Astrocyte of the hippocampus (primary cell): ENCODE measurements around the gene CREB3L2.
A peak's percentile ranks its signal among the peaks of the same experiment; 100 is the strongest.

ENCODE experiments used
- DNase-seq: peaks from one replicate; pipeline ENCODE4 v3.0.0; 2011; ENCODE audit warnings: low read depth, low spot score

The CREB3L2 gene

GRCh38 chr7:137875746-137876145 is 126.1 kb downstream of the CREB3L2 start:
- DNase-seq = no peak

DNA sequence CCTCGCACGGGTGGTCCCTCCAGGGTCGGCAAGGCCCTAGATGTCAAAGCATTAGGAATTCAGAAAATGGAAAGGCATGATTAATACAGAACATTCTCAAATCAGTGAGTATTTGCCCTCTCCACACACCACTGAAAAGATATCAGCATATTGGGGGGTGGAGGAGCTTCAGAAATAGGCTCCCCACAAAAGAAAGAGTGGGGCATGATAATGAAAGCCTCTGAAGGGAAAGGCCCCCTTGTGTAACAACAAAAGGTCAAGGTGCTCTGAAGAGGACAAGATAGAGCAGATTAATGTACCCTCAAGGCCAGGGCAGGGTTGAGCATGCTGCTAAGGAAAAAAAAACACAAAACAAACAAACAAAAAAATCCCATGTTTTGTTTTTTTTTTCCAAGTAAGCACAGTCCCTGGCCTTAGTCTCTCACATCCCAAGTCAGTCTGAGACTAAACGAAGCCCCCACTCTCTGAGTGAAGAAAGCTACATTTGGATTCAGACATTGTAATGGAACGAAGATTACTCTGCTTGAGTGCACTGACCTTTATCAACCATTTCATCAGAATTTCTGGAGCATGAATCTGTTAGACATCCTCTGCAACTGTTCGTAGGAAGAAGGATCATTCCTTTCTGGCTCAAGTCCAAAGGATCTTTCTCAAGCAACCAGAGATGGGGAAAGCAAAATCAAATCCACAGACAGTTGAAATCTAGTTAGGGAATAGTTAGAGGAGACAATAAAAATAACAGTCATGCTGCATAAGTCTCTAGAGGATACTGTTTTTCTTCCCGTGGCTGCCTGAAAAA is 127.7 kb downstream of the CREB3L2 start:
- peak; percentile 64 for DNase-seq

DNA sequence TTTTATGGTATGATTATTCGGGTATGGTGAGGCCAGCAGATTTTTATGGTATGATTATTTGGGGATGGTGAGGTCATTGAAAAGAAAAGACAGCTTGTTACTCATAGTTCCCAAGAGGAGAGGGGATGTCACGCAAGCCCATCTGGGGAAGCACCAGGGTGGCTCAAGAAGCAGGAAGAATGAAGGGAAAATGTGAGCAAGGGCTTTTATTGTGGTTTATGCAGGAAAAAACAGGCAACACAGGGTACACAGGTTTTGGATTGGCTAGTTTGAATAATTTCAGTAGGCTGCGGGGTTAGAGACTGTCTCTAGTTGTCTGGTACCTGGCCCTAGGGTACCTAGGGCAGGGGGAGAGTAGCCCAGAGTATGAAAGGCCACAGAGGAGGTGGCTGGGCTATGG is 128.4 kb downstream of the CREB3L2 start:
- peak; percentile 39 for DNase-seq

- no peak for DNase-seq
These were observed 130.5 kb downstream of the CREB3L2 start for GRCh38 chr7:137871170-137871915.

DNA sequence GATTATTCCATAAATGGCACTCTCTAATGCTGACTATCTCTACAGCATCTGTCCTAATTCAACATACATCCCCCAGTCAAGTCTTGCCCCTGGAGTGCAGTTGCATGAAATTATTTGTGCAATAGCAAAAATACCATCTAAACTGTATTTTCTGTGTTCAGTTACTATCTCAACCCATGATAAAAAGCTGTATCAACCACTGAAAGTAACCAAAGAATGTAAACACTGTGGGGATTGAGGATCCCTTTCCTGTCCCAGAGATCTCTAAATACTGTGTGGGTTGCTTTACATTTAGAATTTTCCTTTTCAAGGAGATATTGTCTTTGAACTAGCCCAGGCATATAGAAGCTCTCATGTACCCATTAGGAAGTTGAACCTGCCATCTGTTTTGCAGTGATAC is 131.2 kb downstream of the CREB3L2 start:
- no peak for DNase-seq

DNA sequence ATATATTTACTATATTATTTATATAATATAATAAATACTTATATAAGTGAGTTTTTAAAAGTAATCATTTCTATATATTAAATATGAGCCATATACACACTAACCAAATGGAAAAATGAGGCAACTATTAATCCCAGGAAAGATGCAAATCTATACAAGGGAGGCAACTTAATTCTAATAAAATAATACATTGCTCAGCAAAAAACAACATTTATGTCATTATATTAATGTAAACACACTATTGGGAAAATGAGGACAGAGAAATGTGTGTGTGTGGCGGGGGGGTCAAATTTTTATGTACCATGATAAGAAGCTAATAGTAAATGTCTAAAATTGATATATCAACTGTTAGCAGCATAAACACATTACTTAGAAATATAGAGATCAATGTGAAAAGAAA is 131.8 kb downstream of the CREB3L2 start:
- no peak for DNase-seq

GRCh38 chr7:137869260-137869659 is 132.6 kb downstream of the CREB3L2 start:
- no peak for DNase-seq

- DNase-seq = no peak
These were observed 134.6 kb downstream of the CREB3L2 start for GRCh38 chr7:137867289-137867688.

GRCh38 chr7:137865764-137866163 is 136.1 kb downstream of the CREB3L2 start:
- DNase-seq = no peak

- no peak for DNase-seq
These were observed 138.9 kb downstream of the CREB3L2 start for GRCh38 chr7:137862964-137863363.

DNA sequence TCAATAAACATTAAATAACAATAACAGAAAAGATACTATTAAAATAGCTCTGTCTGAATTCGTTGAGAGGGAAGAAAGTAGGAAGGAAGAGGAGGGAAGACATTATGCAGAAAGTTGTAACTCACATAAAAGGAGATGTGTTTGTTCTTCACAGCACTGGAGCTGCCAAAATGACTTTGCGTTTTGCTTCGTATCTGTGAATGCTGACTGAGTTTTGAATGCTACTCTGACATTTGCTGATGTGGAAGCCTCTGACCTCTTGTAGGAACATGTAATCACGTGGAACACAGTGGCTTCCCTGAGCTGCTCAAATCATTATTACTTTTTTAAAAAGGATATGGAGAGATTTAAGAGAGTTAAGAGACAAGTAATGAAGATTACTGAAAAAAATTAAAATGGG is 139.5 kb downstream of the CREB3L2 start:
- no peak for DNase-seq

DNA sequence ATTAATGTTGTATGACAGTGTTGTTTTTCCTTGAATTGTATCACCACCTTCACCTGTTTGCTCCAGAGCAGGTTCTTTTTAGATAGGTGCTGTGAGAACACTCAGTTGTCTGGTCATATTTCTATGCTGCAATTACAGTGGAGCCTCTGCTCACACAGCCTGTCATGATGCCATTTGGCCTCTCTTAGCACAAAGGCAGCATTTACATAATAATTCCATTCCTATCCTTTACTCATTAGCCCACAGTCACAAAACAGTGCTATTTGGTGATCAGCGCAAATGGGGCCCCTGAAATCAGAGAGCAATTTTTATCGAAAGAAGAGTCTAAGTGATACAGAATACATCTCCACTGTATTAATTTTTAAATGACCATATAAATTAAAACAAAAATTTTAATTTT is 141.3 kb downstream of the CREB3L2 start:
- no peak for DNase-seq

GRCh38 chr7:137853053-137853452 is 148.8 kb downstream of the CREB3L2 start:
- DNase-seq = no peak

DNA sequence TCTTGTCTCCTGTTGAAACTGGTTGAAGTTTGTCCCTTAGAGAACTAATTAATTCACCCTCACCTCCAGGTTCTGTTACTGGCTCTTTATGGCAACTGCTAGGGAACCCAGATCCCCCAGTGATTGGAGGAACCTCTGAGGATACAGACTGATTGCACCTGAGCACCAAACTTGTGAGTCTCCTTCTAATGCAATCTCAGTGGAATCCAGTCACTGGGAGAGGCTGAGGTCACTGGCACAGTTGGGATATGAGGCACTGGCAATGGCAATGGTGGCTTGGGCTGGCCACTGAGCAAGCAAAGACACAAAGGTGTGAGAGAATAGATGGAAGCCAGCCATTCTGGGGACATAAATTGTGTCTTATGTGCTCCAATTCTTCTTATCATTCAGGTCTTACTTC is 149.8 kb downstream of the CREB3L2 start:
- DNase-seq = no peak

- no peak for DNase-seq
These were observed 150.6 kb downstream of the CREB3L2 start for GRCh38 chr7:137850972-137851945.

- no peak for DNase-seq
These were observed 151.3 kb downstream of the CREB3L2 start for GRCh38 chr7:137850571-137850970.

DNA sequence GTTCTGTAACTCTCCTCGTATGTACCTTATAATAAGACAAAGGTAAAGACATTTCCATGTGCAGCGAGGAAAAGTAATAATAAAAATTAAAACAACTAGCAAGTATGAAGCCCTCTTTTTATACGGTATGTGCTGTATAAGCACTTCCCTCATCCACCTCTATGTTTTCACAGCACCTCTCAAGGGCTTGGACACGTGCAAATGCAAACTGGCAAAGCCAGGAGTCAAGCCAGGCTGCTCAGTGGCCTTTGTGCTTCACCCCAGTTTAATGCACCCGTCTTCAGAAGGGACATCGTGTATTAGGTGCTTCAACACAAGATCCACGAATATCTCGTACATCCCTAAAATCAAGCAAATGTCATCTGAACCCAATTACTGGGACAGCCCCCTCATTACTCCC is 153.8 kb downstream of the CREB3L2 start:
- DNase-seq = no peak

- peak; percentile 40 for DNase-seq
These were observed 154.3 kb downstream of the CREB3L2 start for GRCh38 chr7:137847568-137848050.

DNA sequence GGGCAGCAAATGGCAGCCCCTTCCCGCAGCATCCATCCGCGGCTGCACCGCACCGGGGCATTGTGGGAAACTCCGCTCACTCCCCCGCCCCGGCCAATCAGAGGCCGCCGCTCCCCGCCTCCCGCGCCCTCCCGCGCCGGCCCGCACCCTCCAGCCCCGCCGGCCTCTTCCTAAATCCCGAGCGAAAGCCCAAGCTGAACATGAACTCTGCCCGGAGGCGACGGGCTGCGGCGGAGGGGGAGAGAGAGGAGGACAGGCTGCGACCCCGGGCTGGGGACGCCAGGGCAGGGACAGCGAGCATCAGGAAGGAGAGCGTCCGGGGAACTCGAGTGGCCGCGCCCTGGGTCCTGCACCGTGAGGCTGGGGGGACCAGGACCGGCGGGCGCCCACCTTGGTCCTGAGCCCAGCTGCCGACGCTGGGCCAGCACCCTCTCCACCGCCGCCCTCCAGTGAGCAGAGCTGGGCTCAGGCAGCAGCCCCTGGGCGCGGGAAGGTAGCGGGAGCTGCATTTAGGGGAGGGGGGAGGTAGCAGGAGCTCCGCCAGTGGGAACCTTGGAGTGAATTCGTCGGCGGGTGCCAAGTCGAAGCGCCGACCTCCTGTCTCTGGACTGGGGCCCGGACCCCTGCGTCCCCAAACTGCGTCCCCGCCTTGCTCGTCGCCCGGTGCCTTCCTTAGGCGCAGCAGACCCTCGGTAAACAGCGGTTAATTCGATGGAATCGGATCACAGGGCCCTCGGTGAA is 154.9 kb downstream of the CREB3L2 start, which contains the start of gene DGKI:
TSS of gene DGKI (minus strand) at position 148 of the 741 bp plus-strand sequence.
- peak; percentile 59 for DNase-seq

DNA sequence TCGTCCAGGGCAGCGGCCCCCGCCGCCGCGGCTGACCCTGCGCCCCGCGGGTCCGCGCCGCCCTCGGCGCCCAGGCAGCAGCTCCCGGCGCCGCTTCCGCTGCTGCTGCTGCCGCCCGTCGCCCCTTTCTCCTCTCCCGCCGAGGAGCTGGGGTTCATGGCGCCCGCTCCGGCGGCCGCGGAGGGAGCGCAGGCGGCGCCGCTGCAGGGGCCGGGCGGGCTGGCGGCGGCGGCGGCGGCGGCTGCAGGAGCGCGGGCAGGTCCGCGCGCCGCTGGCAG is 155.4 kb downstream of the CREB3L2 start:
- no peak for DNase-seq
